ENCODE measurements around the gene MEIKIN.
"Not testable (repeated sequence)": the region's sequence is repeated elsewhere in the genome, so short reads cannot be mapped to it uniquely, and the experiment has no call there.

Gene MEIKIN

DNA sequence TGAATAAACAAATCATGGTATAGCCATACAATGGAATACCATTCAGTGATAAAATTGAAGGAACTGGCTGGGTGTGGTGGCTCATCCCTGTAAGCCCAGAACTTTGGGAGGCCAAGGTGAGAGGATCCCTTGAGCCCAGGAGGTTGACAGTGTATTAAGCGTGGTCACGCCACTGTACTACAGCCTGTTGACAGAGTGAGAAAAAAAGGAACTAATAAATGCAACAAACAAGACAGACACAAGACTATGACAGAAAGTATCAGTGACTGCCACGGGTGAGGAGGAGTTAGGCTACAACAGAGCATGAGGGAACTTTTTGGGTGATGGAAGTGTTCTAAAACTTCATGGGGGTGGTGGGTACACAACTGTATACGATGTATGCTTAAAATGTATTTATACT lies 150.9 kb downstream of the MEIKIN start:
- Histone ChIP-seq H3K9ac (ENCODE audit: low read depth, low read length) (no peak overlapping the region), H3K9me3 (ENCODE audit: control insufficient read depth, insufficient read depth, low read length) (no peaks in the 10 kb centered on the region), H3K27me3 (ENCODE audit: control insufficient read depth, insufficient read depth, low read length) (peaks cover 6% of the 10 kb centered on the region), H3K36me3 (ENCODE audit: control insufficient read depth, insufficient read depth, low read length) (no peaks in the 10 kb centered on the region), H3K4me3 (ENCODE audit: low read depth, low read length) (no peak overlapping the region), H3K4me1 (ENCODE audit: control insufficient read depth, insufficient read depth, low read length) (peaks cover 3% of the 10 kb centered on the region)

DNA sequence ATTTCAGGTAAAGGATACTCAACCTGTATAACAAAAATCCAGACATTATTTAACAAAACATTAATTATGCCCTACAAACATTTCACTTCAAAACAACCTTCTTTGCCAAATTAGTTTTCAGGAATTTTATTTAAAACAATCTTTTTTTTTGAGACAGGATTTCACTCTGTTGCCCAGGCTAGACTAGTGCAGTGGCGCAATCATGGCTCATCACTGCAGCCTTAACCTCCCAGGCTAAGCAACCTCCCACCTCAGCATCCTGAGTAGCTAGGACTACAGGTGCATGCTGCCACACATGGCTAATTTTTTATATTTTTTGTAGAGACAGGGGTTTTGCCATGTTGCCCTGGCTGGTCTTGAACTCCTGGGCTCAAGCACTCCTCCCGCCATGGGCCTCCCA lies 152.6 kb downstream of the MEIKIN start:
- H3K9me3 ChIP-seq (ENCODE audit: control insufficient read depth, insufficient read depth, low read length): no peaks in the 10 kb centered on the region
- no peak overlapping the region for H3K4me3 ChIP-seq (ENCODE audit: low read depth, low read length)
- peaks cover 3% of the 10 kb centered on the region for H3K4me1 ChIP-seq (ENCODE audit: control insufficient read depth, insufficient read depth, low read length)
- no peaks in the 10 kb centered on the region for H3K36me3 ChIP-seq (ENCODE audit: control insufficient read depth, insufficient read depth, low read length)
- H3K27me3 ChIP-seq (ENCODE audit: control insufficient read depth, insufficient read depth, low read length): peaks cover 4% of the 10 kb centered on the region
- no peak overlapping the region for H3K9ac ChIP-seq (ENCODE audit: low read depth, low read length)

DNA sequence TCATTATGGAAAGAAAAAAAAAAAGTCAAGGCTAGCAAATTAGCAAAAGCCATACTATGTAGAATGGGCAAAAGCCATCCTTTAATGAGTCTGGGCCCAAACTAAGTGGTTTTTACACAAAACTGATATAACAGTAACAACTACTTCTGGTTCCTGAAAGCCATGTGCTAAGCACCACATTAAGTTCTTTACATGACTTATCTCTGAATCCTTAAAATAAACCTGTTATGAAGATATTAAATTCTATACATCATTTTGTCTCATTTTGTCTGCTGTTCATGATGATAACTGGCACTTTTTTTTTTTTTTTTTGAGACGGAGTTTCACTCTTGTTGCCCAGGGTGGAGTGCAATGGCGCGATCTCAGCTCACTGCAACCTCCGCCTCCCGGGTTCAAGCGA lies 153.6 kb downstream of the MEIKIN start:
- H3K9me3 ChIP-seq (ENCODE audit: control insufficient read depth, insufficient read depth, low read length): no peaks in the 10 kb centered on the region
- H3K27me3 ChIP-seq (ENCODE audit: control insufficient read depth, insufficient read depth, low read length): no peaks in the 10 kb centered on the region
- no peak overlapping the region for H3K9ac ChIP-seq (ENCODE audit: low read depth, low read length)
- H3K4me3 ChIP-seq (ENCODE audit: low read depth, low read length): no peak overlapping the region
- no peaks in the 10 kb centered on the region for H3K36me3 ChIP-seq (ENCODE audit: control insufficient read depth, insufficient read depth, low read length)
- H3K4me1 ChIP-seq (ENCODE audit: control insufficient read depth, insufficient read depth, low read length): no peaks in the 10 kb centered on the region

DNA sequence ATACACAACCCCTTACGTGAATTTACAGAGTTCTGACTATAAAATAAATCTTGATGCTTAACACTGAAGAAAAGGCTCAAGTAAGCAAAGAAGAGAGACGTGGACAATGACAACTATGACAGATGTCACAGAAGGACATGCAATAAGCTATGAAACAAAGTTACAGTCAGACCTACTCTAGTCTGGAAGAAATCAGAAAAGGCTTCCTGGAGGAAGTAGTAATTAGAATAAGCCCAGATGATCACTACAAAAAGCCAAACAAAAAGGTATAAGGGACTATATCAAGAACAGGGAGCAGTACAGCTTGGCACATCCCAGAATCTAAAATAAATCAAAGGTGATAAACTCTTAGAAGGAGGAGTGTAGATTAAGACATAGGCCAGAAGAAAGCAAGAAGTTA lies 154.9 kb downstream of the MEIKIN start:
- Histone ChIP-seq H3K27me3 (ENCODE audit: control insufficient read depth, insufficient read depth, low read length) (no peaks in the 10 kb centered on the region), H3K9ac (ENCODE audit: low read depth, low read length) (no peak overlapping the region), H3K36me3 (ENCODE audit: control insufficient read depth, insufficient read depth, low read length) (no peaks in the 10 kb centered on the region), H3K9me3 (ENCODE audit: control insufficient read depth, insufficient read depth, low read length) (no peaks in the 10 kb centered on the region), H3K4me3 (ENCODE audit: low read depth, low read length) (no peak overlapping the region), H3K4me1 (ENCODE audit: control insufficient read depth, insufficient read depth, low read length) (no peaks in the 10 kb centered on the region)

- Histone ChIP-seq H3K4me1 (ENCODE audit: control insufficient read depth, insufficient read depth, low read length) (no peaks in the 10 kb centered on the region), H3K9ac (ENCODE audit: low read depth, low read length) (no peak overlapping the region), H3K27me3 (ENCODE audit: control insufficient read depth, insufficient read depth, low read length) (no peaks in the 10 kb centered on the region), H3K9me3 (ENCODE audit: control insufficient read depth, insufficient read depth, low read length) (no peaks in the 10 kb centered on the region), H3K4me3 (ENCODE audit: low read depth, low read length) (no peak overlapping the region), H3K36me3 (ENCODE audit: control insufficient read depth, insufficient read depth, low read length) (no peaks in the 10 kb centered on the region)
These were observed 155.7 kb downstream of the MEIKIN start for GRCh38 chr5:131789765-131790164.

DNA sequence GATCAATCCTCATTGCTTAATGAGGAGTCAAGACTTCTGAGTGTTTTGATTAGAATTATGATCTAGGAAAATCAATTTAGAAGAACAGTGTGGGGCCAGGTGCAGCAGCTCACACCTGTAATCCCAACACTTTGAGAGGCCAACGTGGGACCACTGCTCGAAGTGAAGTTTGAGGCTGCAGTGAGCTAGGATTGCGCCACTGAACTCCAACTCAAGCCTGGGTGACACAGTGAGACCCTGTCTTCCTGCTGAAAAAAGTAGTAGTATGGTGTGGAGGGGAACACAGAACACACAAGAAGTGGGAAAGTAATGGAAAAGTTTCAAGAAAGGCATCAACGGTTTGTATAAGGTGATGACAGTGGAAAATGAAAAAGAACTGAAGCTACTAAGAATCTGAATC lies 157.7 kb downstream of the MEIKIN start:
- Histone ChIP-seq H3K9me3 (ENCODE audit: control insufficient read depth, insufficient read depth, low read length) (no peaks in the 10 kb centered on the region), H3K4me1 (ENCODE audit: control insufficient read depth, insufficient read depth, low read length) (no peaks in the 10 kb centered on the region), H3K36me3 (ENCODE audit: control insufficient read depth, insufficient read depth, low read length) (no peaks in the 10 kb centered on the region), H3K4me3 (ENCODE audit: low read depth, low read length) (no peak overlapping the region), H3K27me3 (ENCODE audit: control insufficient read depth, insufficient read depth, low read length) (no peaks in the 10 kb centered on the region), H3K9ac (ENCODE audit: low read depth, low read length) (no peak overlapping the region)

GRCh38 chr5:131786900-131787692 lies 158.4 kb downstream of the MEIKIN start:
- no peak overlapping the region for H3K9ac ChIP-seq (ENCODE audit: low read depth, low read length)

GRCh38 chr5:131786036-131786435 lies 159.4 kb downstream of the MEIKIN start:
- Histone ChIP-seq H3K27me3 (ENCODE audit: control insufficient read depth, insufficient read depth, low read length) (no peaks in the 10 kb centered on the region), H3K4me3 (ENCODE audit: low read depth, low read length) (no peak overlapping the region), H3K36me3 (ENCODE audit: control insufficient read depth, insufficient read depth, low read length) (no peaks in the 10 kb centered on the region), H3K9ac (ENCODE audit: low read depth, low read length) (no peak overlapping the region), H3K9me3 (ENCODE audit: control insufficient read depth, insufficient read depth, low read length) (no peaks in the 10 kb centered on the region), H3K4me1 (ENCODE audit: control insufficient read depth, insufficient read depth, low read length) (no peaks in the 10 kb centered on the region)

More at GRCh38 chr5:131786900-131787692, 158.4 kb downstream of the MEIKIN start:
- no peaks in the 10 kb centered on the region for H3K27me3 ChIP-seq (ENCODE audit: control insufficient read depth, insufficient read depth, low read length)
- H3K4me3 ChIP-seq (ENCODE audit: low read depth, low read length): no peak overlapping the region
- H3K4me1 ChIP-seq (ENCODE audit: control insufficient read depth, insufficient read depth, low read length): no peaks in the 10 kb centered on the region
- no peaks in the 10 kb centered on the region for H3K36me3 ChIP-seq (ENCODE audit: control insufficient read depth, insufficient read depth, low read length)
- H3K9me3 ChIP-seq (ENCODE audit: control insufficient read depth, insufficient read depth, low read length): no peaks in the 10 kb centered on the region

GRCh38 chr5:131783874-131784273 lies 161.6 kb downstream of the MEIKIN start:
- Histone ChIP-seq H3K4me1 (ENCODE audit: control insufficient read depth, insufficient read depth, low read length) (no peaks in the 10 kb centered on the region), H3K4me3 (ENCODE audit: low read depth, low read length) (no peak overlapping the region), H3K36me3 (ENCODE audit: control insufficient read depth, insufficient read depth, low read length) (no peaks in the 10 kb centered on the region), H3K27me3 (ENCODE audit: control insufficient read depth, insufficient read depth, low read length) (no peaks in the 10 kb centered on the region), H3K9ac (ENCODE audit: low read depth, low read length) (no peak overlapping the region), H3K9me3 (ENCODE audit: control insufficient read depth, insufficient read depth, low read length) (no peaks in the 10 kb centered on the region)

DNA sequence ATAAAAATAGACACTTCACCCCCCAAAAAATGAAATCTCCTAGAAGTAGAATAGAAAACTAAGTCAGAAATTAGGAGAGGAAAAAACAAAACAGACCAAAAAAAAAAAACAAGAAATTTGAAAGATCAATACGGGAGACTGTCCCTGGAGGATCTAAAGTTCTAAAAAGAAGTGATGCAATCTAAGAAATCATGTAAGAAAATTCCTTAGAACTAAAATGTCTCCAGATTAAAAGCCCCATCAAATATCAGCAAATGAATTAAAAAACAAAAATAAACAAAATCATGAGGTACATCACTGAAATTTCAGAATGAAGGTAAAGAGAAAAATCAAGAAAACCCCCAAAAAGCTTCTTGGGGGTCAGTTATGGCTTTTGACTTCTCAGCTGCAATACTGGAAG lies 162.1 kb downstream of the MEIKIN start:
- no peak overlapping the region for H3K4me3 ChIP-seq (ENCODE audit: low read depth, low read length)
- H3K9me3 ChIP-seq (ENCODE audit: control insufficient read depth, insufficient read depth, low read length): no peaks in the 10 kb centered on the region
- no peaks in the 10 kb centered on the region for H3K4me1 ChIP-seq (ENCODE audit: control insufficient read depth, insufficient read depth, low read length)
- H3K27me3 ChIP-seq (ENCODE audit: control insufficient read depth, insufficient read depth, low read length): no peaks in the 10 kb centered on the region
- no peak overlapping the region for H3K9ac ChIP-seq (ENCODE audit: low read depth, low read length)
- H3K36me3 ChIP-seq (ENCODE audit: control insufficient read depth, insufficient read depth, low read length): no peaks in the 10 kb centered on the region

DNA sequence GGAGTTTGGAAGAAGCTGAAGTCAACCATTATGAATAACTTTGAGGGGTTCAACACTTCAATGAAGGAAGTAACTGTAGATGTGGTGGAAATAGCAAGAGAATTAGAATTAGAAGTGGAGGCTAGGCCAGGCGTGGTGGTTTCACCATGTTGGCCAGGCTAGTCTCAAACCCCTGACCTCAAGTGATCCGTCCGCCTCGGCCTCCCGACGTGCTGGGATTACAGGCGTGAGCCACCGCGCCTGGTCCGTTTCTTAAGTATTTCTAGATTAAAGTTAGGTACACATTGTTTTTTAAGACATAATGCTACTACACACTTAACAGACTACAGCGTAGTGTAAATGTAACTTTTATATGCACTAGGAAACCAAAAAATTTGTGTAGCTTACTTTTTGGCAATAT lies 162.7 kb downstream of the MEIKIN start:
- Histone ChIP-seq H3K4me1 (ENCODE audit: control insufficient read depth, insufficient read depth, low read length) (no peaks in the 10 kb centered on the region), H3K9me3 (ENCODE audit: control insufficient read depth, insufficient read depth, low read length) (no peaks in the 10 kb centered on the region), H3K9ac (ENCODE audit: low read depth, low read length) (no peak overlapping the region), H3K4me3 (ENCODE audit: low read depth, low read length) (no peak overlapping the region), H3K27me3 (ENCODE audit: control insufficient read depth, insufficient read depth, low read length) (no peaks in the 10 kb centered on the region), H3K36me3 (ENCODE audit: control insufficient read depth, insufficient read depth, low read length) (no peaks in the 10 kb centered on the region)

GRCh38 chr5:131778141-131778540 lies 167.3 kb downstream of the MEIKIN start:
- H3K36me3 ChIP-seq (ENCODE audit: control insufficient read depth, insufficient read depth, low read length); H3K4me1 ChIP-seq (ENCODE audit: control insufficient read depth, insufficient read depth, low read length); H3K9me3 ChIP-seq (ENCODE audit: control insufficient read depth, insufficient read depth, low read length); H3K27me3 ChIP-seq (ENCODE audit: control insufficient read depth, insufficient read depth, low read length); H3K9ac ChIP-seq (ENCODE audit: low read depth, low read length); H3K4me3 ChIP-seq (ENCODE audit: low read depth, low read length): not testable (repeated sequence)
